ENCODE results near the gene KCTD19.

GRCh38 chr16:67277999-67278772 lies 48.4 kb downstream of the KCTD19 start:
- TF ChIP-seq ZNF274 (IDR thresholded peaks at IDR 0.05; ENCODE audit: low read depth, low read length), result no peak
- TF ChIP-seq YY1 (IDR thresholded peaks at IDR 0.05; ENCODE audit: insufficient read depth, insufficient read length), result no peak
- no peak for TF ChIP-seq SUZ12 (IDR thresholded peaks at IDR 0.05; ENCODE audit: extremely low read depth, insufficient read depth, insufficient read length)
